ENCODE data around the gene SLC4A9.

DNA sequence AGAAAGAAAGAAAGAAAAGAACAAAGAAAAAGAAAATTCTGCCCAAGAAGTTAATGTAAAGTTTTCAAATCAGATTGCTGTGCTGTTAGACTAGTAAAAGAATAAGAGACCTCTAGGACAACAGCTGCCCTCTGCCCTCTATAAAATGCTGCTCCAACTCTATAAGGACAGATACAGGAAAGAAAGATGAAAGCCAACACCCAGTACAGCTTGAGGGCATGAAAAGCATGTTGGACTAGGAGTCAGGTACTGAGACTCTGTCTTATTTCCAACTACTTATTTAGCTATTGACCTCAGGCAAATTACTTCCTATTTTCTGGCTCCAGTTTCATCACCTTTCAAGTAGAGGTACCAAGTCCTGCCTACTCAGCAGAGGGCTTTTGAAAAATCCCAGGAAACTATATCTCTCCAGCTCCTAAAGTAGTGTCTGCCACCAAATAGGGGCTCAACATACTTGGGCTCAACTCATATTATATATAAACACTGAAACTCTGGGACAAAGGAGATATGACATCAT, 19.3 kb upstream of the SLC4A9 start:
- TF ChIP-seq, protein P1, sequence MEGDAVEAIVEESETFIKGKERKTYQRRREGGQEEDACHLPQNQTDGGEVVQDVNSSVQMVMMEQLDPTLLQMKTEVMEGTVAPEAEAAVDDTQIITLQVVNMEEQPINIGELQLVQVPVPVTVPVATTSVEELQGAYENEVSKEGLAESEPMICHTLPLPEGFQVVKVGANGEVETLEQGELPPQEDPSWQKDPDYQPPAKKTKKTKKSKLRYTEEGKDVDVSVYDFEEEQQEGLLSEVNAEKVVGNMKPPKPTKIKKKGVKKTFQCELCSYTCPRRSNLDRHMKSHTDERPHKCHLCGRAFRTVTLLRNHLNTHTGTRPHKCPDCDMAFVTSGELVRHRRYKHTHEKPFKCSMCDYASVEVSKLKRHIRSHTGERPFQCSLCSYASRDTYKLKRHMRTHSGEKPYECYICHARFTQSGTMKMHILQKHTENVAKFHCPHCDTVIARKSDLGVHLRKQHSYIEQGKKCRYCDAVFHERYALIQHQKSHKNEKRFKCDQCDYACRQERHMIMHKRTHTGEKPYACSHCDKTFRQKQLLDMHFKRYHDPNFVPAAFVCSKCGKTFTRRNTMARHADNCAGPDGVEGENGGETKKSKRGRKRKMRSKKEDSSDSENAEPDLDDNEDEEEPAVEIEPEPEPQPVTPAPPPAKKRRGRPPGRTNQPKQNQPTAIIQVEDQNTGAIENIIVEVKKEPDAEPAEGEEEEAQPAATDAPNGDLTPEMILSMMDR (IDR thresholded peaks at IDR 0.05) = no peak
- no peak for TF ChIP-seq EZH2 (IDR thresholded peaks at IDR 0.05; ENCODE audit: borderline replicate concordance, insufficient read depth, low read depth, low read length, poor library complexity, severe bottlenecking)

Data from B cell (primary cell).